ENCODE data around the gene PUS1.

The PUS1 gene

GRCh38 chr12:131962069-131962468, 33.0 kb downstream of the PUS1 start:
- DNase-seq (ENCODE audit: low read depth): no peak
- H3K4me3 ChIP-seq (ENCODE audit: low read depth, low read length): no peak overlapping the region
- TF ChIP-seq POLR2A (IDR thresholded peaks at IDR 0.05; ENCODE audit: extremely low read depth, insufficient read length) (no peak), MYC (IDR thresholded peaks at IDR 0.05; ENCODE audit: low read depth, low read length) (no peak)
- TF ChIP-seq, protein P1, sequence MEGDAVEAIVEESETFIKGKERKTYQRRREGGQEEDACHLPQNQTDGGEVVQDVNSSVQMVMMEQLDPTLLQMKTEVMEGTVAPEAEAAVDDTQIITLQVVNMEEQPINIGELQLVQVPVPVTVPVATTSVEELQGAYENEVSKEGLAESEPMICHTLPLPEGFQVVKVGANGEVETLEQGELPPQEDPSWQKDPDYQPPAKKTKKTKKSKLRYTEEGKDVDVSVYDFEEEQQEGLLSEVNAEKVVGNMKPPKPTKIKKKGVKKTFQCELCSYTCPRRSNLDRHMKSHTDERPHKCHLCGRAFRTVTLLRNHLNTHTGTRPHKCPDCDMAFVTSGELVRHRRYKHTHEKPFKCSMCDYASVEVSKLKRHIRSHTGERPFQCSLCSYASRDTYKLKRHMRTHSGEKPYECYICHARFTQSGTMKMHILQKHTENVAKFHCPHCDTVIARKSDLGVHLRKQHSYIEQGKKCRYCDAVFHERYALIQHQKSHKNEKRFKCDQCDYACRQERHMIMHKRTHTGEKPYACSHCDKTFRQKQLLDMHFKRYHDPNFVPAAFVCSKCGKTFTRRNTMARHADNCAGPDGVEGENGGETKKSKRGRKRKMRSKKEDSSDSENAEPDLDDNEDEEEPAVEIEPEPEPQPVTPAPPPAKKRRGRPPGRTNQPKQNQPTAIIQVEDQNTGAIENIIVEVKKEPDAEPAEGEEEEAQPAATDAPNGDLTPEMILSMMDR (IDR thresholded peaks at IDR 0.05; ENCODE audit: low read depth, low read length): no peak

DNA sequence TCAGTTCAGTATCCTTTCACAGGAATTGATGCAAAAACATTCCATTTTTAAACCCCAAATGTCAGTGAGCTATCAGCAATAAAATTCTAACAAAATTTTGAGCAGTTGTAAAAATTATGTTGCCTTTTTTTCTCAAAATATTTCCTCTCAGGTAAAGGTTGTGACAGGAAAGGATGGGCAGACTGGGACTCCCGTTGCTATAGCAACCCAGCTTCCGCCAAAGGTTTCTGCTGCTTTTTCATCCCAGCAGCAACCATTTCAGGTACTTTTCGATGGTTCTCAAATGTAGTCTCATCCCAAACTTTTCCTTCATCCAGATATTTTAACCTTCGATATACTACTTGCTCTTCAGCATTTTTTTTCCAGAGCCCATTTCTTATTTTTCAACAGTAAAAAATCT, 34.3 kb downstream of the PUS1 start:
- TF ChIP-seq, protein P2, sequence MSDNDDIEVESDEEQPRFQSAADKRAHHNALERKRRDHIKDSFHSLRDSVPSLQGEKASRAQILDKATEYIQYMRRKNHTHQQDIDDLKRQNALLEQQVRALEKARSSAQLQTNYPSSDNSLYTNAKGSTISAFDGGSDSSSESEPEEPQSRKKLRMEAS (IDR thresholded peaks at IDR 0.05; ENCODE audit: low read depth, low read length): no peak
- TF ChIP-seq POLR2A (IDR thresholded peaks at IDR 0.05; ENCODE audit: extremely low read depth, insufficient read length) (no peak), MYC (IDR thresholded peaks at IDR 0.05; ENCODE audit: low read depth, low read length) (no peak)
- TF ChIP-seq, protein P1 (IDR thresholded peaks at IDR 0.05; ENCODE audit: low read depth, low read length): no peak
- H3K4me3 ChIP-seq (ENCODE audit: low read depth, low read length): no peak overlapping the region
- no peak for DNase-seq (ENCODE audit: low read depth)

DNA sequence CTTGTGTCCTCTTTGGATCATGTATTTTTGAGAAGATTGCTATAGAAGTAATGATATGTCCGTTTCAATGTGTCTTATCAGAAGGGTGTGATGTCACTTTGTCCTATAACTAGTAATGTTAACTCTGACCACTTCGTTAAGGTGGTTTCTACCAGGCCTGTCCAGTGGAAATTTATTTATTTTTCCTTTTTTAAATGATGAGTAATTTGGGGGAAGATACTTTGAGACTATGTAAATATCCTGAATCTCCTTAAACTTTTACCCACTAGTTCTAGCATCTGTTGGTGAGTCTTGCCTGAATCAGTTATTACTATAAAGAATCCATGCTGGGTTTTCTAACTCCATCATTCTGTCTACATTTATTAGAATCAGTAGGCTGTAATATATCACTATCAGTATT, 36.0 kb downstream of the PUS1 start:
- H3K4me3 ChIP-seq (ENCODE audit: low read depth, low read length): no peak overlapping the region
- TF ChIP-seq, protein P2 (IDR thresholded peaks at IDR 0.05; ENCODE audit: low read depth, low read length): no peak
- TF ChIP-seq MYC (IDR thresholded peaks at IDR 0.05; ENCODE audit: low read depth, low read length) (no peak), POLR2A (IDR thresholded peaks at IDR 0.05; ENCODE audit: extremely low read depth, insufficient read length) (no peak)
- TF ChIP-seq, protein P1 (IDR thresholded peaks at IDR 0.05; ENCODE audit: low read depth, low read length): no peak
- DNase-seq (ENCODE audit: low read depth): no peak

DNA sequence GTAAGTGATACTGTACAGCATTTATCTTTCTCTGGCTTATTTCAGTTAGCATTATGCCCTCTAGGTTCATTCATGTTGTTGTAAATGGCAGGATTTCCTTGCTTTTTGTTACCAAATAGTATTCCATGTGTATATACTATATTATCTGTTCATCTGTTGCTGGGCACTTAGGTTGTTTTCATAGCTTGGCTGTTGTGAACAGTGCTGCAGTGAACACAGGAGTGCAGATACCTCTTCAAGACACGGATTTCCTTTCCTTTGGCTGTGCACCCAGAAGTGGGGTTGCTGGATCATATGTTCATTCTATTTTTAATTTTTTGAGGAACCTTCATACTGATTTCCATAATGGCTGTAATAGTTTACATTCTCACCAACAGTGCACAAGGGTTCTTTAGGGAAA, 42.1 kb downstream of the PUS1 start:
- no peak for TF ChIP-seq MYC (IDR thresholded peaks at IDR 0.05; ENCODE audit: low read depth, low read length)
- no peak for TF ChIP-seq POLR2A (IDR thresholded peaks at IDR 0.05; ENCODE audit: extremely low read depth, insufficient read length)
- TF ChIP-seq, protein P2 (IDR thresholded peaks at IDR 0.05; ENCODE audit: low read depth, low read length): no peak
- TF ChIP-seq, protein P1 (IDR thresholded peaks at IDR 0.05; ENCODE audit: low read depth, low read length): no peak
- DNase-seq (ENCODE audit: low read depth): no peak
- no peak overlapping the region for H3K4me3 ChIP-seq (ENCODE audit: low read depth, low read length)

- H3K4me3 ChIP-seq (ENCODE audit: low read depth, low read length): no peak overlapping the region
- no peak for DNase-seq (ENCODE audit: low read depth)
- TF ChIP-seq POLR2A (IDR thresholded peaks at IDR 0.05; ENCODE audit: extremely low read depth, insufficient read length): no peak
- TF ChIP-seq, protein P1 (IDR thresholded peaks at IDR 0.05; ENCODE audit: low read depth, low read length): no peak
- TF ChIP-seq, protein P2 (IDR thresholded peaks at IDR 0.05; ENCODE audit: low read depth, low read length): no peak
- no peak for TF ChIP-seq MYC (IDR thresholded peaks at IDR 0.05; ENCODE audit: low read depth, low read length)
Observed at GRCh38 chr12:131975228-131975627, 46.2 kb downstream of the PUS1 start.

- TF ChIP-seq, protein P1 (IDR thresholded peaks at IDR 0.05; ENCODE audit: low read depth, low read length): no peak
- TF ChIP-seq POLR2A (IDR thresholded peaks at IDR 0.05; ENCODE audit: extremely low read depth, insufficient read length): no peak
- TF ChIP-seq, protein P2 (IDR thresholded peaks at IDR 0.05; ENCODE audit: low read depth, low read length): no peak
- no peak for TF ChIP-seq MYC (IDR thresholded peaks at IDR 0.05; ENCODE audit: low read depth, low read length)
- DNase-seq (ENCODE audit: low read depth): no peak
- H3K4me3 ChIP-seq (ENCODE audit: low read depth, low read length): no peak overlapping the region
Observed at GRCh38 chr12:131979606-131980005, 50.5 kb downstream of the PUS1 start.

Data from NB4 (cell line).